K562 (cell line): ENCODE measurements around the gene GAB4. TPM values are rescaled to one million over a fixed set of nuclear protein-coding genes. Genes with fewer than 3 reads are reported as not detected.
A peak's percentile ranks its signal among the peaks of the same experiment; 100 is the strongest.

Source experiments
- REST ChIP-seq, 2 experiments: fragments of 450-650 bp; formaldehyde crosslinking in 1 of 2; IDR thresholded peaks; 2 replicates each; pipeline versions ENCODE4 v1.4.0 to v1.6.1; 2014 to 2020; ENCODE audit warnings: mild to moderate bottlenecking in 2 of 2, borderline replicate concordance in 1 of 2, low read depth in 1 of 2
- polyA plus RNA-seq, 8 experiments: library from polyadenylated mRNA; depleted of rRNA in 4 of 8; stranded (reverse) in 5 of 8; unstranded in 3 of 8; fragments of >200 nt; fragmentation: Nextera tagmentation in 2 of 8; fragmentation: Illumina TruSeq in 1 of 8; extraction: Ambion mirVana in 2 of 8; extraction: Trizol in 1 of 8; gene quantifications; 2 replicates each; pipeline versions ENCODE4 v1.2.1 to v1.2.3, GENCODE V29; 2011 to 2014; ENCODE audit warnings: inconsistent platforms in 1 of 8, missing spikeins in 1 of 8
- total RNA-seq, 7 experiments: library from RNA; depleted of rRNA in 6 of 7; stranded (reverse); fragments of >200 nt in 6 of 7; fragmentation: Illumina TruSeq in 2 of 7; extraction: Trizol in 2 of 7; gene quantifications; 2 replicates each; pipeline versions ENCODE4 v1.2.1 to v1.2.3, GENCODE V29; 2011 to 2021; ENCODE audit warnings: low replicate concordance in 1 of 7

GAB4 gene
- total and polyA plus RNA-seq, 9 of the 15 experiments (the other 6 are each of a cell fraction or from before 2014, with no cell fraction given), result 0.04 to 0.11 (median 0.04) TPM; not detected in 6

DNA sequence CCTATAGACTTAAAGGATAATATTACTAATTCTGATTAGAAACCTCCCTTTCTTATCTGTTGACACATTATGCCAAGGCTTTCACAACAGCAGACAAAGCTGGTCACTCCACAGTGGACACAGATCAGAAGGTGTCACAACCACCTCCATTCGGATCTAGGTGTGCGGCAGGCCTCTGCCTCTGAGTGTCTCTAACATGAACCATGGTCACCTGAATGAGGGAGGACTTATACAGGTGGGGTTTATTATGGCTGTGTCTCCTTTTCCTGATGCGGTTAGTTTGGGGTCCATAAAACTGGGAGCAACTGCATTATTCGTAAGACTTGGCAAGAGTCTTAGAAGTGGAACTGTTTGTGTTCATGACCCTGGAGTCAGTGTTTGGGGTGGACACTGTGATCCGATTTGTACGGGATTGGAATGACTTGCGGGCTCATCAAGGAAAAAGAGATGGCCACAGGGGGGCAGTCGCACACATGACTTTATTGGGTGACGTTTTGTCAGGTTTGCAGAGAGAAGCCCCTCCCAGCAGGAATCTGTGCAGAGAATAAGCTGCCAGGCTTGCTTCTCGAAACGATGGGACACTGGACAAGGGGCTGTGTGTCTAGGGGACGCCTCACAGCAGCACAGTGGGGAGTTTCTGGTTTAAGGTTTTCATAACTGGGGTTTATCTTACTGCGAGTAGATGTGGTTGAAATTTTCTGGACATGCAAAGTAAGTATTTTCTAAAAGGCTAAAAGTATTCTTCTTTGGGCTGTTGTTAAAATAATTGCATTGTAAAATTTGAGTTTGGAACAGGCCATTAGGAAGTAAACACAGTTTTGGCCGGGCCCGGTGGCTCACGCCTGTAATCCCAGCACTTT is 90.6 kb downstream of the GAB4 start (continued):
- peak; percentile 72; the same call in 1 of the 2 replicates for TF ChIP-seq REST (IDR thresholded peaks at IDR 0.05; ENCODE audit: borderline replicate concordance)
- TF ChIP-seq REST (CRISPR knock-in tag; IDR thresholded peaks at IDR 0.05; ENCODE audit: low read depth), result no peak
- TF ChIP-seq, all 486 proteins: peak for 13
